Activated CD8-positive, alpha-beta memory T cell treated with anti-CD3 and anti-CD28 coated beads, Interleukin-2, amount 10 ng/mL, durations not matched to agents 7 days and 5 days (primary cell): ENCODE results near the gene CTSE. TPM values are rescaled to one million over a fixed set of nuclear protein-coding genes. Genes with fewer than 3 reads are reported as not detected.

Experiments used
- ATAC-seq: fragments of 150-1000 bp; cut with Tn5 transposase; one replicate; pipeline ENCODE4 v1.10.0; 2021; ENCODE audit warnings: moderate library complexity
- CTCF ChIA-PET: fragments of 350-600 bp; sonication (Branson Sonifier 250); formaldehyde crosslinking; loops from one replicate; lab custom pipeline; 2021; ENCODE audit warnings: antibody characterized with exemption; lab: Charles Lee
- DNase-seq: peaks from one replicate; pipeline ENCODE4 v3.0.0-alpha.2; 2020
- H3K27ac Mint-ChIP-seq: one replicate; pipeline ENCODE4 v1.8.0; 2021; ENCODE audit warnings: mild to moderate bottlenecking, mixed read lengths
- H3K27me3 Mint-ChIP-seq: one replicate; pipeline ENCODE4 v1.8.0; 2021; ENCODE audit warnings: mixed read lengths
- H3K36me3 Mint-ChIP-seq: one replicate; pipeline ENCODE4 v1.8.0; 2021; ENCODE audit warnings: mild to moderate bottlenecking, mixed read lengths
- H3K4me1 Mint-ChIP-seq: one replicate; pipeline ENCODE4 v1.8.0; 2021; ENCODE audit warnings: mixed read lengths
- H3K4me3 Mint-ChIP-seq: one replicate; pipeline ENCODE4 v1.8.0; 2021; ENCODE audit warnings: mild to moderate bottlenecking, moderate library complexity, mixed read lengths
- H3K9me3 Mint-ChIP-seq: one replicate; pipeline ENCODE4 v1.8.0; 2022; ENCODE audit warnings: low read depth, mixed read lengths
- total RNA-seq, 2 experiments: library from RNA; stranded (reverse); gene quantifications; one replicate each; pipeline ENCODE4 v1.2.3, GENCODE V29; 2021

The CTSE gene
- total RNA-seq, 2 experiments from 2014 or later = not detected

DNA sequence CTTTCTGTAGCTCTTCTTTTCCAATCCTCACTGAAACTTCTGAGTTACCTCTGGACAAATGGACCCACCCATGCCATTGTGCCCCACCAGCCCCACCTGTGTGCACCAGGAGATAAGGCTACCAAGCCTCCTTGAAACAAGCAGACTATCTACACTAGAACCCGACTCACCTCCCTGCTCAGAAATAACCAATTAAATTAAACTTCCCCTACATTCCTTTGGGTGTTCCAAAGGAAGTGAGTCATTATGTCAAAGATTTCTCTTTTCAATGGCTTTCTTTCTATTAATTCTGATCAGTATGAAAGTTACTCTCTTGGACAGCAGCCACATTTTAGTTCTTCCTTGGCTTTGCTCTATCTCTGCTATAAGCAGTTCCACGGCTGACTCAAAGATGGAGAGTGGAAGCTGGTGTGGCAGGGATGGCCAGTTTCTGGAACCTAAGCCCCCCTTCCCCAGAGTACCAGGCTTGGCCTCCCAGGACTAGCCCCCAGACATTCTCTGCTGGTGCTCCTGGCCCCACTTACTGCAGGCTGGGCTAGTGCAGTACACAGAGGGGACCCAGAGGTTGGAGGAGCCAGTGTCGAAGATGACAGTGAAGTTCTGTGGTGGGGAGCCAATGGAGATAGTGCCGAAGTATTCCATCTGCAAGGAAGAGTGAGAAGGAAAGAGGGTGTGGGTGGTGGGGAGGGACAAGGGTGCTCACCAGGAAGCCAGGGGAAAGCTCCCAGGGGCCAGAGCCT, 1.9 kb downstream of the CTSE start:
- Mint-ChIP-seq H3K4me3 (no peak overlapping the region), H3K27ac (no peak overlapping the region), H3K9me3 (no peaks in the 10 kb centered on the region), H3K36me3 (no peaks in the 10 kb centered on the region), H3K27me3 (peaks cover 34% of the 10 kb centered on the region), H3K4me1 (no peaks in the 10 kb centered on the region)
- ATAC-seq (no peak), DNase-seq (no peak)
- CTCF ChIA-PET = interaction anchor here (1.0 kb wide), 1 partner anchor 42 kb away, joined by 3 read pairs; no protein-coding TSS in a partner anchor

DNA sequence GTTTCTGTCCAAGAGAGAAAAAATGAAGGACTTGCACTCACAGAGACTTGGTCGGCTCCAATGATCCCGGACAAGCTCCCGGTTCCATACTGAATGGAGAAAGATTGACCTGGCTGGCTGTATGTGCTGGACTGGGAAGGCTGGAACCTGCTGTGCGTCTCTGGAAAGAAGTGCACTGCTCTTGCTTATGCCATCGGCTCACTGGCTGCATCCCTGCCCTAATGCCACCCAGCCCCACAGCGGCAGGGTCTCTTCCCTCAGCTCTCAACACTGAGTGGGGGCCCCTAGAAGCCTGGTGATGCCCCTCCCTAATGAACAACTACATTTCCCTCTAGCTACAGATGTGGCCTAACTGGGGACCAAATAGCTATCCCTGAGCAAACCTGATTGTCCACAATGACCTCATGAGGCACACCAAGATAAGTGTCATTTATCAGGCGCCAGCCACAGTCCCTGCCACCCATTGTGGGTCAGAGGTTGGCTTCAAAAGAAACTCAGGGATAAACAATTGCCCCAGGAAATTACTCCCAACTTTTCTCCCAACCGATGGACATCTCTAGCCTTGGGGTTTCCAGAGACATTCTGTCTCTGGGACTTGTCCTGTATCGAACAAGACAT, 2.6 kb downstream of the CTSE start:
- no peaks in the 10 kb centered on the region for H3K4me1 Mint-ChIP-seq
- H3K36me3 Mint-ChIP-seq = no peaks in the 10 kb centered on the region
- CTCF ChIA-PET = interaction anchor here (0.5 to 1.0 kb wide), 2 partner anchors 41 to 1211 kb away, joined by 3 read pairs; no protein-coding TSS in a partner anchor
- no peak overlapping the region for H3K4me3 Mint-ChIP-seq
- no peak for DNase-seq
- H3K27ac Mint-ChIP-seq = no peak overlapping the region
- ATAC-seq = no peak
- peaks cover 29% of the 10 kb centered on the region for H3K27me3 Mint-ChIP-seq
- H3K9me3 Mint-ChIP-seq = no peaks in the 10 kb centered on the region

- Mint-ChIP-seq H3K4me3 (no peak overlapping the region), H3K9me3 (no peaks in the 10 kb centered on the region), H3K4me1 (no peaks in the 10 kb centered on the region), H3K36me3 (no peaks in the 10 kb centered on the region), H3K27ac (no peak overlapping the region), H3K27me3 (peaks cover 23% of the 10 kb centered on the region)
- no peak for ATAC-seq
- no peak for DNase-seq
- CTCF ChIA-PET = interaction anchor here (0.5 to 1.0 kb wide), 2 partner anchors 40 to 1210 kb away, joined by 3 read pairs; no protein-coding TSS in a partner anchor
These were observed 3.2 kb downstream of the CTSE start for GRCh38 chr1:206020393-206021007.

GRCh38 chr1:206015071-206015470, 8.6 kb downstream of the CTSE start:
- H3K4me3 Mint-ChIP-seq = no peak overlapping the region

GRCh38 chr1:206014601-206015000, 9.1 kb downstream of the CTSE start:
- no peaks in the 10 kb centered on the region for H3K9me3 Mint-ChIP-seq
- H3K36me3 Mint-ChIP-seq = no peaks in the 10 kb centered on the region
- CTCF ChIA-PET = interaction anchor here (2.5 kb wide), 1 partner anchor 92 kb away, joined by 5 read pairs; no protein-coding TSS in a partner anchor
- no peak overlapping the region for H3K4me3 Mint-ChIP-seq
- H3K27me3 Mint-ChIP-seq = peaks cover 14% of the 10 kb centered on the region
- ATAC-seq (no peak), DNase-seq (no peak)
- no peak overlapping the region for H3K27ac Mint-ChIP-seq
- peaks cover 22% of the 10 kb centered on the region for H3K4me1 Mint-ChIP-seq

More at GRCh38 chr1:206015071-206015470, 8.6 kb downstream of the CTSE start:
- ATAC-seq (no peak), DNase-seq (no peak)
- Mint-ChIP-seq H3K27me3 (peaks cover 14% of the 10 kb centered on the region), H3K4me1 (peaks cover 22% of the 10 kb centered on the region), H3K27ac (no peak overlapping the region), H3K9me3 (no peaks in the 10 kb centered on the region), H3K36me3 (no peaks in the 10 kb centered on the region)
- CTCF ChIA-PET = interaction anchor here (2.5 kb wide), 1 partner anchor 91 kb away, joined by 5 read pairs; no protein-coding TSS in a partner anchor

DNA sequence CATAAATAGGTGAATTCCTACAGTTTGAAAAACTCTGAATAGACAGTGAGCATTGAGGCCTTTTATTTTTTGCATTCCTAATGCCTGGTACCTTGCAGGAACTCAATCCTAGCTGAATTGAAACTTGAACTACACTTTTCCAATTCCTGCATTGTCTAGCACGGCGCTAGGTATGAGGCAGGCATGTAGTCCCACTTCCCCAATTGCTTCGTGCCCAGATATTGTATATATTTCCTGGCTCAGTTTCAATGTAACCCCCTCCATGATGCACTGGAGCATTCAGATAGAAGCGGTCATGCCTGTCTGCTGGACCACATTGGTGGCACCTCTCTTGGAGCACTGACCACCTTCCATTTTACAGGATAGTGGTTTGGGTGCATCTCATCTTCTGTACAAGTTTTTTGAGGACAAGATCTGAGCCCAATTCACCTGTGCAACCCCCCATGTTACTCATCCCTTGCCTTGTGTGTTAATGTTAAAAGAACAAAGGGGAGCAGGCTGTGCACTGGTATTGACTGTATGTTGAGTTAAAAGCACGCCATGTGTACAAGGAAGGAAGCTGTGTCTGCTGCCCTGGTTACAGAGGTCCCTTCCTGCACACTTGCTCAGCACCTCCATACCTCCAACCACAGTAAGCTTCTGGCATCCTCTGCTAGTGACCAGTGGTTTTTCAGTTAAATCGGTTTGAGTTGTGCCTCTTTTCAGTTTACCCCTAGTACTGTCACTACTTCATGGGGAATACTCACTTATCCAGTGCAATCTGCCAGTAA, 10.5 kb downstream of the CTSE start:
- Mint-ChIP-seq H3K36me3 (no peaks in the 10 kb centered on the region), H3K9me3 (no peaks in the 10 kb centered on the region), H3K27me3 (peaks cover 9% of the 10 kb centered on the region), H3K4me3 (no peak overlapping the region), H3K4me1 (peaks cover 22% of the 10 kb centered on the region), H3K27ac (no peak overlapping the region)
- ATAC-seq (no peak), DNase-seq (no peak)
- CTCF ChIA-PET = no interaction called here

DNA sequence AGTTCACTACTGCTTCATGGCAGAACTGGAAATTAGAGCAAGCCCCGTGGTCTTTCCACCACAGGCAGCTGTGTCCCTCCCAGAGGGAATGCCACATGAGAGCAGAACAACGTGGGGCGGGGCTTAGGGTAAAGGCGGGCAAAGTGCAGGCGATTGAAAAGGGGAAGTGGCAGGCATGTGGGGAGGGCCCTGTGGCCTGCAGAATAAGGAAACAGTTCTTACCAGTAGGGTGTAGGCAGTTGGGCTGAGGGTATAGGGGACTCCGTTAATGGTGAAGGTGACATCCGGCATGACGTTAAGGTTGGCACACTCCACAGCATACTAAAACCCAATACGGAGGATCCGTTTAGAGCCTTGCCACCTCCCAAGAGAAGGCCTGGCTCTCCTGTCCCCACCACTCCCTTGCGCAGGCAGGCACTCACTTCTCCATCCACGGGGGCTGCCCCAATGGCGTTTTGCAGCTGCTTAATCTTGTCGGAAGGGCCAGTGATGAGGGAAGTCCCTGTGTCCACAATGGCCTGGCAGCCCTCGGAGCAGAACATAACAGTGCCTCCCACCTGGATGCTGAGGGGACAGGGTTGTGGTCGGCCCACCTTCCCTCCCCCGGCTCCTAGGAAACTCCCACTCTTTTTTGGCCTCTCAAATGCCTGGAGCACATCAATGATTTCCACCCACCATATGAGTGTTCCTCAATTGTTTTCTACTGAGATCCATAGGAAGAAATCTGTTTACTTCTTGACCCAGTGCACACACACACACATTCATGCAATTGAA, 11.4 kb downstream of the CTSE start:
- ATAC-seq = peak; percentile 85
- Mint-ChIP-seq H3K27me3 (peaks cover 6% of the 10 kb centered on the region), H3K4me1 (peaks cover 22% of the 10 kb centered on the region), H3K4me3 (no peak overlapping the region), H3K27ac (peak overlapping the region; percentile 27), H3K9me3 (no peaks in the 10 kb centered on the region), H3K36me3 (no peaks in the 10 kb centered on the region)
- peak; percentile 60 for DNase-seq
- CTCF ChIA-PET = interaction anchor here (0.9 kb wide), 1 partner anchor 19 kb away, joined by 3 read pairs; no protein-coding TSS in a partner anchor

GRCh38 chr1:206011057-206011456, 12.6 kb downstream of the CTSE start:
- no peaks in the 10 kb centered on the region for H3K9me3 Mint-ChIP-seq
- no peak overlapping the region for H3K27ac Mint-ChIP-seq
- no peak for ATAC-seq
- H3K36me3 Mint-ChIP-seq = no peaks in the 10 kb centered on the region
- CTCF ChIA-PET = no interaction called here
- no peak for DNase-seq
- peaks cover 7% of the 10 kb centered on the region for H3K27me3 Mint-ChIP-seq
- peaks cover 22% of the 10 kb centered on the region for H3K4me1 Mint-ChIP-seq
- no peak overlapping the region for H3K4me3 Mint-ChIP-seq

GRCh38 chr1:206010060-206010459, 13.6 kb downstream of the CTSE start:
- H3K9me3 Mint-ChIP-seq = no peaks in the 10 kb centered on the region
- H3K36me3 Mint-ChIP-seq = no peaks in the 10 kb centered on the region
- peaks cover 22% of the 10 kb centered on the region for H3K4me1 Mint-ChIP-seq
- CTCF ChIA-PET = no interaction called here
- no peak overlapping the region for H3K27ac Mint-ChIP-seq
- H3K27me3 Mint-ChIP-seq = peaks cover 8% of the 10 kb centered on the region
- no peak overlapping the region for H3K4me3 Mint-ChIP-seq
- no peak for ATAC-seq
- no peak for DNase-seq

DNA sequence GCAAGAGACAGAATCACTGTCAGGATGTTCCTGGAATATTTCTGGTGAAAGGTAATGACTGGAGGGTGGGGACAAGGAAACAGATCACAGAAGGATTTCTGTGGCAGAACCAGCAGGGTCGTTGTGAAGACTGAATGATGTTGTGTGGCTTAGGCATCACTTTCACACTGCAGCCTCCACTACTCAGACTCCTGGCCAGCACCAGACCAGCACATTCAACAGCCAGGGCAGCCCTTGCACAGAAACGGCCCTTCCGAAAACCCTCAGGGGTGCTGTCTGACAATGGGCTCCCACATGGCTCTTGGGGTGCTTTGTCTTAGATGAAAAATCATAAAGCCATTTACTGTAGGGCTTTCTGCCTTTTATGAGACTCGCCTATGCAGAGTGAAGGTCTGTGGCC, 16.7 kb downstream of the CTSE start:
- peaks cover 4% of the 10 kb centered on the region for H3K9me3 Mint-ChIP-seq

GRCh38 chr1:206005778-206006180, 17.9 kb downstream of the CTSE start:
- Mint-ChIP-seq H3K27me3 (peaks cover 6% of the 10 kb centered on the region), H3K9me3 (peaks cover 4% of the 10 kb centered on the region), H3K27ac (no peak overlapping the region), H3K4me1 (peaks cover 10% of the 10 kb centered on the region), H3K4me3 (no peak overlapping the region), H3K36me3 (no peaks in the 10 kb centered on the region)
- no peak for DNase-seq
- CTCF ChIA-PET = interaction anchor here (1.8 kb wide), 1 partner anchor 28 kb away, joined by 4 read pairs; no protein-coding TSS in a partner anchor
- ATAC-seq = no peak

More for the DNA sequence above, 16.7 kb downstream of the CTSE start:
- Mint-ChIP-seq H3K36me3 (no peaks in the 10 kb centered on the region), H3K4me1 (peaks cover 13% of the 10 kb centered on the region), H3K27me3 (peaks cover 7% of the 10 kb centered on the region), H3K27ac (no peak overlapping the region), H3K4me3 (no peak overlapping the region)
- DNase-seq (no peak), ATAC-seq (no peak)
- CTCF ChIA-PET = no interaction called here

DNA sequence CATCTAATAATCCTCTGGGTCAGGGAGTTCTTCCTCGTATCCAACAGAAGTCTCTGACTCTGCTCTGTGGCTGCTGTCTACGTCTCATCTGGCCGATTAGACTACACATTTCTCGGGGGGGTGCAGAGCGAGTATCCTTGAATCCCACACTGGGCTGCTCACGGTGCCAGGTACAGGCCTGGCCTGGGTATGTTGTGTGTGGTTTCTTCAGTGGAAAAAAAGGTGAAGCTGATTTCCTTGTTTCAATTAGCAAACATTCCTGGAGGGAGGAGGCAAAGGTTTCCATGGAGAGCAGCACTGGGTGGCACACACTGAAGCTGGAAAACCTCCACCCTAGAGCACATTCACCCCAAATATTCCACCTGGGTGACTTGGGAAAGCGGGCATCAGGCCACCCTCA, 18.5 kb downstream of the CTSE start:
- DNase-seq (no peak), ATAC-seq (no peak)
- H3K4me1 Mint-ChIP-seq = peaks cover 9% of the 10 kb centered on the region
- H3K36me3 Mint-ChIP-seq = no peaks in the 10 kb centered on the region
- H3K4me3 Mint-ChIP-seq = no peak overlapping the region
- CTCF ChIA-PET = interaction anchor here (1.8 kb wide), 1 partner anchor 28 kb away, joined by 4 read pairs; no protein-coding TSS in a partner anchor
- no peak overlapping the region for H3K27ac Mint-ChIP-seq
- H3K9me3 Mint-ChIP-seq = peaks cover 4% of the 10 kb centered on the region
- H3K27me3 Mint-ChIP-seq = peaks cover 6% of the 10 kb centered on the region
